ENCODE results near the gene EPHA7.

- no peak for TF ChIP-seq CTCF (IDR thresholded peaks at IDR 0.05; ENCODE audit: insufficient read depth, low read length)
- no peak for TF ChIP-seq POLR2AphosphoS5 (IDR thresholded peaks at IDR 0.05; ENCODE audit: low read depth)
Measured at GRCh38 chr6:93417421-93418013, 1.8 kb downstream of the EPHA7 start.

Data from HL-60 (cell line).